HG03103 (cell line): ENCODE measurements around the gene DHRS3.

ENCODE experiments used
- ATAC-seq: cut with Tn5 transposase; IDR thresholded peaks from one replicate; pipeline ENCODE4 v1.9.1; 2021; ENCODE audit warnings: low read depth; ENCODE audit not compliant: unreplicated experiment

Gene DHRS3

GRCh38 chr1:12600880-12601633, 17.0 kb downstream of the DHRS3 start:
- no peak for ATAC-seq

DNA sequence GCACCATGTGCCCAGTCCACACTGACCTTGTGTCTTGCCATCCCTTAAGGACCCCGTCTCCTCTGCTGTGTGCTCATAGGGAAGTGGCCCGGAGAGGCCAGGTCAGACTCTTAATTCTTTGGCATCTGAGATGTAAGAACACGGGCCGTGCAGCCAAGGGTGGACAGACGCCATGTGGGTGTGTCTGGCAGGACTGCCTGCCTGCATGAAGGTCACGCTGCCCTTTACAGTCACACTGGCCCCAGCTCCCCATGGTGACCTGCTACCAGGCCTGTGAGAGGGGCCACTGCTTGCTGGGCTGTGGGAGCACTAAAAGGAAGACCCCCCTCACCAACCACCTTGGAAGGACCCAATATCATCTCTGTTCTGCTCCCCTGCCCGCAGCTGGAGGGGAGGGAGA, 17.7 kb downstream of the DHRS3 start:
- no peak for ATAC-seq

GRCh38 chr1:12599657-12600056, 18.4 kb downstream of the DHRS3 start:
- ATAC-seq, result no peak

DNA sequence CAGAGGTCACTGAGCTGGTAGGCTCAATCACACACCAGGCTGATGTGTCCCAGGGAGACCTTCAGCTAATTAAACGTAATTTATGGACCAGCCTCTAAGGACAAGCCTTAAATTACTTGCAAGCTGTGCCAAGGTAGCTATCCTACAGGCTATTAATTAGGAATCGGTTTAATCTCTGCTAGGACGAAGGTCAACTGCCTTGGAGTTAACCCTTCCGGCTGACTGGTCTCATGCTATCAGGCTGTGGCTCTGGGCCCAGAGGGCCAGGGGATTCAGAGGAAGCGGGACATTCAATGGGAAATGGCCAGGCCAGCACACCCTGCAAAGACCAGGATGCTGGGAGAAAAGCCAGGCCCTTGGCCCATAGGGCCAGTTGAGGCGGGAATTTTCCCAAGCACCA, 19.0 kb downstream of the DHRS3 start:
- no peak for ATAC-seq

GRCh38 chr1:12597792-12598191, 20.2 kb downstream of the DHRS3 start:
- ATAC-seq, result no peak

- no peak for ATAC-seq
Observed at GRCh38 chr1:12596007-12596821, 21.8 kb downstream of the DHRS3 start.

DNA sequence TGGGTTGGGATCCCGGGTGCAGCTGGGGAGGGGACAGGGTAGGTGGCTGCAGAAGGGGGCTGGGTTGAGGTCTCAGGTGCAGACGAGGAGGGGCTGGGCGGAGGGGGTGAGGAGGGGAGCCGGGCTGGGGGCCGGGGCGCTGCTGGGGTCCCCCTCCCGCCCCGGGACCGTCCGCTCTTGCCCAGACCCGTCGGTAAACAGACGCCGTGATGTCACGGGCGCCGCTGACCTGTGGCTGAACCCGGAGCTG, 22.3 kb downstream of the DHRS3 start:
- no peak for ATAC-seq

- no peak for ATAC-seq
Observed at GRCh38 chr1:12594966-12595756, 22.8 kb downstream of the DHRS3 start.

GRCh38 chr1:12594490-12594889, 23.5 kb downstream of the DHRS3 start:
- ATAC-seq, result no peak

GRCh38 chr1:12593621-12594066, 24.4 kb downstream of the DHRS3 start:
- no peak for ATAC-seq

DNA sequence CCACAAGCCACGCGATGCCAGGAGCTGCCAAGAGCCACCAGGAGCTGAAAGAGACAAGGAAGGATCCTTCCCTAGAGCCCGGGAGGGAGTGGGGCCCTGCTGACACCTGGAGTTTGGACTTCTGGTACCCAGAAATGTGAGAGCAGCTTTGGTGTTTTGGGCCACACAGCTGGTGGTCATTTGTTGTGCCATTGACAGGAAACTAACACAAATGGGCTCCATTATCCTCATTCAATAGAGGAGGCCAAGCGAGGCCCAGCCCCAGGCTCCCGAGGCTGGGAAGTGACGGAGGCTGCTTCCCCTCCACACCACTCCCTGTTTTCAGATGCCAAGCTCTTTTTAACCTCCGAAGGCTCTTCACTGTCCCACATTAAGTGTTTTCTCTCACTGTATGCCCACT, 25.5 kb downstream of the DHRS3 start:
- ATAC-seq, result no peak

- ATAC-seq, result no peak
Observed at GRCh38 chr1:12591267-12591938, 26.6 kb downstream of the DHRS3 start.

DNA sequence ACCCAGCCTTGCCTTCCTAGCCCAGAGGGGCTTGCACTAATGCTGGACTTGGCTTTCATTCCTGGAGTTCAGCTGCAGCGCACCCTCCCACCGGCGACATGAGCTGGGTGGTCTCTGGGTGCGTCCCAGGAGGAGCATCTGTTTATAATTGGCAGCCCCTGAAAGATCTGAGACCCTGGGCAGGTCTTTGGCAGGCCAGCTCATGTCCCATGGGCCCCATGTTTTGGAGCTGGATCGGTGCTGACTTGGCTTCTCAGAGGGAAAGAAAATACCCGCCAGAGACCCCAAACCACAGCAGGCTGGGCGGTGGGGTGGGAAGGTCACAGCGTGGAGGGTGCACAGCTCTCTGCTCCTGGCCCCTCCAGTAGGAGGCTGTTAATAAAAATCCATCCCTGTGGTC, 29.3 kb downstream of the DHRS3 start:
- no peak for ATAC-seq

DNA sequence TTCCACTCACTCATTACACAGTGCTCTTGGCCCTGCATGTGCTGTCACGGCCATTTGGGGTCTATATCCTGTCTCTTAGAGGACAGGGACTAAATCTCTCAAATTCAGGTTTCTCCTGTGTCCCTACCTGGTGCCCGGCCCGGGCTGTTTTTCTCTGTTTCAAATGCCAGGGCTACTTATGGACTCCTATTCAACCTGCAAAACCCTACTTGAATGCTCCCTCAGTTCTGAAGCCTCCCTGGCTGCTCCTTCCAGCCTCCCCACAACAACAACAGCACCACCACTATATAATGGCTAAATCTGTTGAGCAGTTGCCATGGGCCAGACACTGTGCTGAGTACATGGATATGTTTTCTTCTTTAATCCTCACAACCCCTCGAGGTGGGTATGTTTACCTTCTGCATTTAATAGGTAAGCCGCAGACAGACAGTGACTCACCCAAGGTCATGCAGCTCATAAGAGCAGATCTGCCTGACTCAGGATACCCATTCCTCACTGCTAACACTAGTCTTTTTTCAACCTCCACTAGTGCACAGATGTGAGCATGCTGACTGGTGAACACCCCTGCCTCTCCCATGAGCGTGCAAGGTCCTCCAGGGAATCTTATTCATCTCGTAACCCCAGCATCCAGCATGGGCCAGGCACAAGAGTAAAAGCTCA, 29.9 kb downstream of the DHRS3 start:
- ATAC-seq, result no peak

GRCh38 chr1:12585951-12586942, 31.8 kb downstream of the DHRS3 start:
- no peak for ATAC-seq

DNA sequence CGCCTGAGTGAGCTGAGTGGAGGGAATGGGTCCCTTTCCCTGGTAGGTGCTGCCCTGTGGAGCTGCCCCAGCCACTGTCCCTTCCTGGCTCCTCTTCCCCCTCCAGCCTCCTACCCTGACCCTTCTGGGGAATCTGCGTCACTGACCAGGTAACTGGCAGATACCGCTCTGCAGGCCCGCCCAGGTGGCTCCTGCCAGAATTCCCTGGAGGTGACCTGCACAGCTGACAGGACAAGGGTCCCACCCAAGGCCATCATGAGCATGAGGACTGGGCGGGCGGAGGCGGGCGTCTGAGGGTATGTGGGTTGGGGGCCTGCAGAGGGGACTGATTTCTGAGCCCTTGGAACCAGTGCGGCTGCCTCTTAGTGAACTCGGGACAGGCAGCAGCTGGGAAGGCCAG, 32.5 kb downstream of the DHRS3 start:
- ATAC-seq, result no peak

GRCh38 chr1:12584900-12585525, 33.0 kb downstream of the DHRS3 start:
- no peak for ATAC-seq

DNA sequence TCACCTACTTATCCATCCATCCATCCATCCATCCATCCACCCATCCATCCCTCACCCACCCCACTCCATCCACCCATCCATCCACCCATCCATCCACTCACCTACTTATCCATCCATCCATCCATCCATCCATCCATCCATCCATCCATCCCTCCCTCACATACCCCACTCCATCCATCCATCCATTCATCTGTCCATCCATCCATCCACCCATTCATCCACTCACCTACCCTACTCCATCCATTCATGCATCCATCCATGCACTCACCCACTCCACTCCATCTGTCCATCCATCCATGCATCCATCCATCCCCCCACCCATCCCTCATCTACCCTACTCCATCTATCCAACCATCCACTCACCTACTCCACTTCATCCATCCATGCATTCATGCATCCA, 34.5 kb downstream of the DHRS3 start:
- no peak for ATAC-seq

DNA sequence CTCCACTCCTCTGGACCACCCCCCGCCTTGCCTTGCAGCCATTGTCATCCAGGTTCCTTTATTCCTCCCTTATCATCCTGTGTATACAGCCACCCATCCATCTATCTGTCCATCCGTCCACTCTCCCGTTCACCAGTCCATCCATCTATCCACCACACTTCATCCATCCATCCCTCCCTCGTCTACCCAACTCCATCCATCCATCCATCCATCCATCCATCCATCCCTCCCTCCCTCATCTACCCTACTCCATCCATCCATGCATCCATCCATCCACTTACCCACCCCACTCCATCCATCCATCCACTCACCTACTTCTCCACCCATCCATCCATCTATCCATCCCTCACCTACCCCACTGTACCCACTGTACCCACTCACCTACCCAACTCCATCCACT, 35.4 kb downstream of the DHRS3 start:
- ATAC-seq, result no peak
